ENCODE results near the gene SLC25A33. TPM values are rescaled to one million over a fixed set of nuclear protein-coding genes. Genes with fewer than 3 reads are reported as not detected.
A peak's percentile ranks its signal among the peaks of the same experiment; 100 is the strongest.

The SLC25A33 gene
- total RNA-seq, 2 experiments from 2014 or later: 4.4 to 6.1 TPM

- ChIA-PET CTCF (interaction anchor here (0.6 to 6.5 kb wide), 9 partner anchors 13 to 238 kb away, joined by 3 to 100 read pairs (median 5); partner anchors contain the start of gene PIK3CD), POLR2A (interaction anchor here (0.6 to 3.4 kb wide), 8 partner anchors 13 to 752 kb away, joined by 3 to 49 read pairs (median 4); partner anchors contain the start of genes ENO1 and PIK3CD)
- H3K27me3 Mint-ChIP-seq: peaks cover 2% of the 10 kb centered on the region
- H3K27ac Mint-ChIP-seq: peak overlapping the region; percentile 95
- H3K36me3 Mint-ChIP-seq (ENCODE audit: low read depth): peaks cover 51% of the 10 kb centered on the region
- ATAC-seq (no peak), DNase-seq (peak; percentile 40)
- peaks cover 73% of the 10 kb centered on the region for H3K4me1 Mint-ChIP-seq
- H3K4me3 Mint-ChIP-seq: peak overlapping the region; percentile 87
- H3K9me3 Mint-ChIP-seq (ENCODE audit: low read depth): no peaks in the 10 kb centered on the region
- intact Hi-C loops (cut with DNase I, micrococcal nuclease): no loop called here
Observed at GRCh38 chr1:9630331-9631111, 91.3 kb downstream of the SLC25A33 start.

- POLR2A ChIA-PET: interaction anchor here (0.6 to 3.4 kb wide), 3 partner anchors 13 to 133 kb away, joined by 4 to 49 read pairs (median 5); partner anchors contain the start of gene PIK3CD
- H3K4me1 Mint-ChIP-seq: peaks cover 67% of the 10 kb centered on the region
- H3K27ac Mint-ChIP-seq: peak overlapping the region; percentile 1
- peak; percentile 24 for DNase-seq
- ATAC-seq: no peak
- H3K36me3 Mint-ChIP-seq (ENCODE audit: low read depth): peaks cover 60% of the 10 kb centered on the region
- H3K4me3 Mint-ChIP-seq: peak overlapping the region; percentile 87
- H3K27me3 Mint-ChIP-seq: no peaks in the 10 kb centered on the region
- CTCF ChIA-PET: interaction anchor here (0.6 to 6.5 kb wide), 4 partner anchors 22 to 236 kb away, joined by 3 to 100 read pairs (median 4); partner anchors contain the start of gene PIK3CD
- intact Hi-C loops (cut with DNase I, micrococcal nuclease): no loop called here
- no peaks in the 10 kb centered on the region for H3K9me3 Mint-ChIP-seq (ENCODE audit: low read depth)
Observed at GRCh38 chr1:9631613-9632012, 92.3 kb downstream of the SLC25A33 start.

- Mint-ChIP-seq H3K4me1 (peaks cover 63% of the 10 kb centered on the region), H3K27me3 (no peaks in the 10 kb centered on the region), H3K36me3 (ENCODE audit: low read depth) (peaks cover 72% of the 10 kb centered on the region), H3K27ac (peak overlapping the region; percentile 19), H3K9me3 (ENCODE audit: low read depth) (no peaks in the 10 kb centered on the region), H3K4me3 (no peak overlapping the region)
- ATAC-seq (no peak), DNase-seq (no peak)
- ChIA-PET POLR2A (interaction anchor here (1.0 kb wide), 1 partner anchor 277 kb away, joined by 7 read pairs; no protein-coding TSS in a partner anchor), CTCF (no interaction called here)
- intact Hi-C loops (cut with DNase I, micrococcal nuclease): no loop called here
Observed at GRCh38 chr1:9633493-9633892, 94.2 kb downstream of the SLC25A33 start.

- Mint-ChIP-seq H3K27me3 (no peaks in the 10 kb centered on the region), H3K27ac (peak overlapping the region; percentile 47), H3K4me3 (no peak overlapping the region), H3K36me3 (ENCODE audit: low read depth) (peaks cover 79% of the 10 kb centered on the region), H3K9me3 (ENCODE audit: low read depth) (no peaks in the 10 kb centered on the region), H3K4me1 (peaks cover 69% of the 10 kb centered on the region)
- ChIA-PET POLR2A (interaction anchor here (0.6 kb wide), 1 partner anchor 98 kb away, joined by 3 read pairs; no protein-coding TSS in a partner anchor), CTCF (interaction anchor here (0.6 to 1.6 kb wide), 4 partner anchors 9 to 242 kb away, joined by 3 to 5 read pairs (median 4); no protein-coding TSS in a partner anchor)
- DNase-seq (no peak), ATAC-seq (no peak)
- intact Hi-C loops (cut with DNase I, micrococcal nuclease): no loop called here
Observed at GRCh38 chr1:9634582-9634981, 95.3 kb downstream of the SLC25A33 start.

Other genes with a start within 250 kb of the SLC25A33 start
- gene SPSB1, start 246.6 kb upstream of the SLC25A33 start, total RNA-seq: 1 to 10 TPM; 5.7 to 6.8 TPM
- 10 to 100 TPM; 14.6 to 15.1 TPM for gene TMEM201, start 49.4 kb downstream of the SLC25A33 start, total RNA-seq
- gene PIK3CD, start 112.3 kb downstream of the SLC25A33 start, total RNA-seq: 100 to 1,000 TPM in 1 of 2 experiments, 10 to 100 TPM in 1; 96.4 to 114 TPM